Mesodermal cell (in vitro differentiated cells): Measurements from ENCODE around the gene DENND2D.

ENCODE experiments used
- H3K27ac ChIP-seq: 2 replicates; pipeline ENCODE4 v1.7.0; 2013; ENCODE audit warnings: mild to moderate bottlenecking, low read depth, low read length, moderate library complexity; ENCODE audit not compliant: severe bottlenecking
- H3K36me3 ChIP-seq: 2 replicates; pipeline ENCODE4 v1.7.1; 2013; ENCODE audit warnings: mild to moderate bottlenecking, low read length, moderate library complexity; ENCODE audit not compliant: control insufficient read depth, insufficient read depth
- H3K4me1 ChIP-seq: one replicate; pipeline ENCODE4 v1.7.1; 2013; ENCODE audit warnings: mild to moderate bottlenecking, low read length; ENCODE audit not compliant: insufficient read depth, control insufficient read depth, poor library complexity, severe bottlenecking
- H3K4me3 ChIP-seq: 2 replicates; pipeline ENCODE4 v1.7.0; 2013; ENCODE audit warnings: low read length, control low read depth, mild to moderate bottlenecking; ENCODE audit not compliant: insufficient read depth, poor library complexity, severe bottlenecking; ENCODE audit errors: extremely low read depth
- H3K9me3 ChIP-seq: 2 replicates; pipeline ENCODE4 v1.7.1; 2013; ENCODE audit warnings: mild to moderate bottlenecking, low read length, moderate library complexity; ENCODE audit not compliant: control insufficient read depth
- WGBS, 2 experiments: methylation state at CpG; one replicate each; pipeline ENCODE4 v1.1.5; 2013; ENCODE audit warnings: missing lambda C conversion rate in 2 of 2; ENCODE audit not compliant: insufficient coverage in 2 of 2; 5-methylcytosine and 5-hydroxymethylcytosine counted together

DENND2D gene

DNA sequence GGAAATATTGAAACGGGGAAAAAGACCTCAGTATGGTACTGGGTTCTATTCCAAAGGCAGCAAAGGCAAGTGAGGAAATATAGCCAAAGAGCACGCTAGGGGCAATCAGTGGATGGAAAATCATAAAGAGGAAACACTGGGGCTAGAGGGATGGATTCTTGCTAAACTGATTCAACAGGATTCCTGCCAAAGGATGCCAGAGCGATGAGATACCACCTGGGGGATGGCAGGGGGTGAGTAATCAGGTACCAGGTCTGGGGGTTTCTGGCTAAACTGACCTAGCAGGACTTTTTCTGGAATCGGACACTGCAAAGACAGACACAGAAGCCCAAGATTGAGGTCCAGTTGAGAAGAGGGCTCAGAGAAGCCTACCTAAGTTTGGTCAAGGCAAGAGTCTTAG lies 33.8 kb upstream of the DENND2D start:
- H3K9me3 ChIP-seq, result peaks cover 3% of the 10 kb centered on the region
- H3K4me1 ChIP-seq, result no peaks in the 10 kb centered on the region
- WGBS, 2 experiments, result 88 to 98% methylated on average over 4 of the region's 4 CpGs
- no peak overlapping the region for H3K27ac ChIP-seq
- no peak overlapping the region for H3K4me3 ChIP-seq
- no peaks in the 10 kb centered on the region for H3K36me3 ChIP-seq

- peaks cover 17% of the 10 kb centered on the region for H3K4me1 ChIP-seq
- 80% methylated on average over 1 of the region's 3 CpGs; no CpG with 5 or more reads in 1 of the 2 experiments for WGBS, 2 experiments
These were observed 31.7 kb upstream of the DENND2D start for GRCh38 chr1:111232134-111232533.

GRCh38 chr1:111228748-111229126 lies 28.3 kb upstream of the DENND2D start:
- Histone ChIP-seq H3K9me3 (peaks cover 3% of the 10 kb centered on the region), H3K4me1 (peaks cover 17% of the 10 kb centered on the region), H3K36me3 (no peaks in the 10 kb centered on the region), H3K4me3 (no peak overlapping the region), H3K27ac (peak overlapping the region; percentile 84)
- WGBS, 2 experiments, result 80% methylated on average over 1 of the region's 2 CpGs; no CpG with 5 or more reads in 1 of the 2 experiments

More at GRCh38 chr1:111232134-111232533, 31.7 kb upstream of the DENND2D start:
- H3K36me3 ChIP-seq, result no peaks in the 10 kb centered on the region
- peaks cover 3% of the 10 kb centered on the region for H3K9me3 ChIP-seq
- no peak overlapping the region for H3K27ac ChIP-seq
- no peak overlapping the region for H3K4me3 ChIP-seq

GRCh38 chr1:111227851-111228747 lies 27.7 kb upstream of the DENND2D start:
- Histone ChIP-seq H3K36me3 (no peaks in the 10 kb centered on the region), H3K4me3 (no peak overlapping the region), H3K27ac (peak overlapping the region; percentile 84), H3K4me1 (peaks cover 17% of the 10 kb centered on the region), H3K9me3 (peaks cover under 1% of the 10 kb centered on the region)
- WGBS, 2 experiments, result 77 to 100% methylated on average over 1 to 2 of the region's 6 CpGs

GRCh38 chr1:111227434-111227833 lies 27.0 kb upstream of the DENND2D start, which contains the start of gene CHI3L2:
CHI3L2 (plus strand) TSS chr1:111227713; CDS start chr1:111227730, 17 bp downstream.
- Histone ChIP-seq H3K27ac (peak within 1 kb of the TSS; percentile 84), H3K4me1 (peaks cover 17% of the 10 kb centered on the region), H3K36me3 (no peaks in the 10 kb centered on the region), H3K4me3 (no peak within 1 kb of the TSS), H3K9me3 (no peaks in the 10 kb centered on the region)
- 92 to 93% methylated on average over 2 to 3 of the region's 3 CpGs for WGBS, 2 experiments

DNA sequence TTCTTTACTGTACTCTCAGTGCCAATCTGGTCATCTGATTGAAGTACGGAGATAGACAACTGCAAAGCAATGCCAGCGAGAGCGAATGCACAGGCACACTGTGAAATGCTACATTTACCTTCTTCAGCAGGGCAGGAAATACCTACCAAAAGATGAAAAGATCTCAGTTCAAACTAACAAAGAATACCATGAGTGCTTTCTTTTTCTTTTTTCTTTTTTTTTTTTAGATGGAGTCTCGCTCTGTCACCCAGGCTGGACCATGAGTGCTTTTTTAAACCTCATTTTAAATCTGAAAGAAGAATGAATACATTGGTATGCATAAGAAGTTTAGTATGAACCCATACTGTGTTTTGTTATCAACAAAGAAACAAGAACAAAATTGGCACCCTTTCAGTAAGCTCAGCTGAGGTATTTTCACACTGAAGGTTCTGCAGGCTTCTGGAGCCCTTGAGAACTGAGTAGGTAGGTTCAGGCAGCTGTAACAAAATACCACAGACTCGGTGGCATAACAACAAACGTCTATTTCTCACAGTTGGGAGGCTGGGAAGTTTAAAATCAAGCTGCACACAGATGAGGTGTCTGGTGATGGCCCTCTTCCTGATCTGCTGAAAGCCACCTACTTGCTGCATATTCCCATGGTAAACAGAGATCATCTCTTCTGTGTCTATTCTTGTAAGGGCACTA lies 25.4 kb upstream of the DENND2D start:
- Histone ChIP-seq H3K9me3 (no peaks in the 10 kb centered on the region), H3K4me1 (peaks cover 22% of the 10 kb centered on the region), H3K36me3 (no peaks in the 10 kb centered on the region), H3K4me3 (no peak overlapping the region), H3K27ac (no peak overlapping the region)
- 76 to 84% methylated on average over 4 to 5 of the region's 6 CpGs for WGBS, 2 experiments

- no peaks in the 10 kb centered on the region for H3K36me3 ChIP-seq
- peaks cover 25% of the 10 kb centered on the region for H3K4me1 ChIP-seq
- H3K9me3 ChIP-seq, result no peaks in the 10 kb centered on the region
- no peak overlapping the region for H3K27ac ChIP-seq
- no peak overlapping the region for H3K4me3 ChIP-seq
These were observed 24.6 kb upstream of the DENND2D start for GRCh38 chr1:111225091-111225490.

DNA sequence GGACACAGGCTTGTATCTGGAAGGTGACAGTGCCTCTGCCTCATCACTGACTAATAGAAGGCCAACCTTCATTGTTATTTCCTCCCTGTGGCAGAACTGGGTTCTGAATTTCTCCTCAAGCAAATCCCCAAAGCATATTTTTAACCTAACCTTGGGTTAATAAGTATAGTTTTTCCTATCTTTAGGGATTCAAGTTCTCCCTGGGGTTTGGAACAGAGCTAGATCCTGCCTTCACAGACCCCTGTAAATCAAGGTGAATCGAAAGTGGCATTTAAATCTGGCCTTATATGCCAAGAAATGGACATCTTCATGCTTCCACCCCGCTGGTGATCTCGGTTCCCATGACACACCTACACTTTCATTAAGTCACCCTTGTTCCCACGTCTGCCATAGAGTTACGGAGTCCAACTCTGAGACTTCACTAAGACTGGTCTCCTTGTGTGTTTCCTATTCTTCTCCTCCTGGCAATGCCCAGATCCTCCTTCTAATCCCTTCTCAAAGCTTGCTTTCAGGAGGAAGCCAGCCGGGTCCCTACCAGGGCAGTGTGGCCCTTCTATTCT lies 22.8 kb upstream of the DENND2D start:
- WGBS, 2 experiments, result 86 to 88% methylated on average over 5 of the region's 6 CpGs
- Histone ChIP-seq H3K36me3 (no peaks in the 10 kb centered on the region), H3K27ac (no peak overlapping the region), H3K9me3 (no peaks in the 10 kb centered on the region), H3K4me1 (peaks cover 15% of the 10 kb centered on the region), H3K4me3 (no peak overlapping the region)

DNA sequence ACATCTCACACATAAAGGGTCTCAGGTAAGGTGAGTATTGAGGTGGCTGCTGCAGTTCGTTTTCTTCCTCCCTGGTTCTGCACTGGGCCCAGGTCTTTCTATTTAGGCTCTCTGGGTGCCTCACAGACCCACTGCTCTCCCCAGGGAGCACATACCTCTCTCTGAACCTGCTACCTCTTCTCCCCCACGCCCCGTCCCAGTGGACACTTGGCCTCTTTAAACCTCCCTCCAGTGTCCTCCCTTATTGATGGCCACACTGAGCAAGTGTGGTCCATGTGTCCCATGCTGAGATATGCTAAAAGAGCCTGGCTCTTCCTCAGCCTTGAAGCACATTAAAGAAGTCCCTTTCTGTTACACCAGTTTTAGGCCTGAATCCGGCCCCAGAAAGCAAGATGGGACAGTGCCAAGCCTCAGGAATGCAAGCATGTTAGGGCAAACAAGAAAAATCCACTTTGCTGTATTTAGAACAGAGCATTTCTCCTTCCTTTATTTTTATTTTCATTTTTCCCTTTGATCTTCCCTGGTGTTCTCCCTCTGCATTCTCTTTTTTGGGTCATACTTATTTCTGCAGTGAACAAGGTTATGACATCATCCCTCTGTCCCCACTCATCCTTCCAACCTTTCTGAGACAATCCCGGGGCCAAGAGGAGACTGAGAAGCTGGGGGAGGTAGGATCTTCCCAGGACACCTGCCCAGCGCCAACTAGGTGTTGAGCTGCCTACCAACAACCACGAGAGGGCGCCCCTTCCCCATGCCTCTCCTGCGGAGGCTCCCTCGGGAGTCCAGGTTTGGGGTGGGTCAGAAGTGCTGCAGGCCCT lies 22.1 kb upstream of the DENND2D start:
- no peak overlapping the region for H3K27ac ChIP-seq
- no peak overlapping the region for H3K4me3 ChIP-seq
- no peaks in the 10 kb centered on the region for H3K9me3 ChIP-seq
- H3K4me1 ChIP-seq, result peaks cover 8% of the 10 kb centered on the region
- no peaks in the 10 kb centered on the region for H3K36me3 ChIP-seq
- 27 to 89% methylated on average over 3 to 5 of the region's 10 CpGs for WGBS, 2 experiments

GRCh38 chr1:111221633-111222291 lies 21.3 kb upstream of the DENND2D start:
- Histone ChIP-seq H3K27ac (no peak overlapping the region), H3K36me3 (no peaks in the 10 kb centered on the region), H3K9me3 (no peaks in the 10 kb centered on the region), H3K4me1 (peaks cover 8% of the 10 kb centered on the region), H3K4me3 (no peak overlapping the region)
- WGBS, 2 experiments, result 50 to 100% methylated on average over 1 of the region's 5 CpGs
